Endothelial cell of umbilical vein (primary cell): ENCODE results near the gene CST9L. TPM values are rescaled to one million over a fixed set of nuclear protein-coding genes. Genes with fewer than 3 reads are reported as not detected.

Source experiments
- BruUV-seq: library from RNA; stranded (reverse); fragments of 400-500 nt; replicated peaks from 2 replicates; lab custom pipeline; 2021; lab: Mats Ljungman, UMichigan
- CTCF ChIA-PET: fragments of 300-600, 350-600 bp; sonication (Branson Sonifier 250); formaldehyde crosslinking; loops from one replicate; lab custom pipeline; 2021; ENCODE audit warnings: antibody characterized with exemption, inconsistent platforms; lab: Charles Lee
- POLR2A ChIA-PET: fragments of 300-600, 350-600 bp; sonication (Branson Sonifier 250); formaldehyde crosslinking; loops from one replicate; lab custom pipeline; 2021; ENCODE audit warnings: antibody characterized with exemption, inconsistent platforms; lab: Charles Lee
- DNase-seq: peaks from one replicate; pipeline ENCODE4 v3.0.0-alpha.2; 2011; ENCODE audit warnings: low read depth, low spot score
- FAIRE-seq: peaks from 2 replicates; lab custom pipeline; 2011; peaks lifted over from hg19 to GRCh38; lab: Jason Lieb, UNC
- H2AFZ ChIP-seq: 2 replicates; pipeline ENCODE4 v1.6.0; 2012; ENCODE audit warnings: low read depth, low read length, control low read depth, inconsistent platforms
- H3K27ac ChIP-seq: 2 replicates; pipeline ENCODE4 v1.5.1; 2011; ENCODE audit warnings: low read depth, mild to moderate bottlenecking, control low read depth, low read length, moderate library complexity; ENCODE audit not compliant: insufficient read depth
- H3K27me3 ChIP-seq, 2 experiments: 2 replicates each; pipeline versions ENCODE4 v1.6.0 to v1.6.1; 2011; ENCODE audit warnings: low read length in 2 of 2, mixed read lengths in 1 of 2; ENCODE audit not compliant: control insufficient read depth in 2 of 2, insufficient read depth in 2 of 2
- H3K36me3 ChIP-seq, 2 experiments: 2 replicates in 1 of 2; 3 replicates in 1 of 2; pipeline ENCODE4 v1.5.1; 2011; ENCODE audit warnings: low read length in 2 of 2, mild to moderate bottlenecking in 1 of 2, moderate library complexity in 1 of 2; ENCODE audit not compliant: control insufficient read depth in 2 of 2, insufficient read depth in 2 of 2; ENCODE audit errors: extremely low read depth in 1 of 2
- H3K4me1 ChIP-seq: 3 replicates; pipeline ENCODE4 v1.5.1; 2011; ENCODE audit warnings: mild to moderate bottlenecking, low read length; ENCODE audit not compliant: control insufficient read depth, insufficient read depth; ENCODE audit errors: extremely low read depth
- H3K4me2 ChIP-seq: 2 replicates; pipeline ENCODE4 v1.6.1; 2011; ENCODE audit warnings: low read length, control low read depth, mixed read lengths; ENCODE audit not compliant: insufficient read depth
- H3K4me3 ChIP-seq, 3 experiments: fragments of 200-600 bp in 1 of 3; sonication (generic), shearing (Covaris generic) in 1 of 3; replicated peaks in 1 of 3; 2 replicates each; pipeline ENCODE4 v1.5.1; 2011 to 2016; ENCODE audit warnings: control low read depth in 3 of 3, low read length in 3 of 3, mild to moderate bottlenecking in 2 of 3, inconsistent platforms in 1 of 3, low read depth in 1 of 3, moderate library complexity in 1 of 3; ENCODE audit not compliant: insufficient read depth in 1 of 3
- H3K79me2 ChIP-seq: 2 replicates; pipeline ENCODE4 v1.6.0; 2012; ENCODE audit warnings: low read length, inconsistent platforms; ENCODE audit not compliant: control insufficient read depth, insufficient read depth
- H3K9ac ChIP-seq: replicated peaks from 2 replicates; pipeline ENCODE3; 2011; ENCODE audit warnings: low read length, control low read depth; ENCODE audit not compliant: insufficient read depth; ENCODE audit errors: extremely low read depth
- H3K9me1 ChIP-seq: replicated peaks from 3 replicates; pipeline ENCODE4 v1.6.0; 2011; ENCODE audit warnings: mild to moderate bottlenecking, low read length; ENCODE audit not compliant: control insufficient read depth, insufficient read depth; ENCODE audit errors: extremely low read depth
- H3K9me3 ChIP-seq: replicated peaks from 2 replicates; pipeline ENCODE4 v1.5.1; 2012; ENCODE audit warnings: low read length, inconsistent platforms; ENCODE audit not compliant: control insufficient read depth, insufficient read depth
- H4K20me1 ChIP-seq: replicated peaks from 2 replicates; pipeline ENCODE3; 2011; ENCODE audit warnings: mild to moderate bottlenecking, low read length; ENCODE audit not compliant: control insufficient read depth, insufficient read depth; ENCODE audit errors: extremely low read depth
- CTCF ChIP-seq, 2 donors: IDR thresholded peaks; 1 replicate in 1 of 2; 2 replicates in 1 of 2; pipeline ENCODE4 v1.5.1; 2011; ENCODE audit warnings: low read length in 2 of 2, mild to moderate bottlenecking in 2 of 2, moderate library complexity in 2 of 2, control low read depth in 1 of 2, inconsistent platforms in 1 of 2, low read depth in 1 of 2; ENCODE audit not compliant: insufficient read depth in 1 of 2; ENCODE audit errors: extremely low read depth in 1 of 2
- EZH2 ChIP-seq: IDR thresholded peaks from 2 replicates; pipeline ENCODE4 v1.6.1; 2012; ENCODE audit warnings: borderline replicate concordance, low read depth, mild to moderate bottlenecking, moderate library complexity, low read length, inconsistent platforms; ENCODE audit not compliant: severe bottlenecking
- FOS ChIP-seq: IDR thresholded peaks from 2 replicates; pipeline ENCODE4 v1.6.1; 2011; ENCODE audit warnings: mild to moderate bottlenecking, low read length, moderate library complexity, borderline replicate concordance; ENCODE audit not compliant: insufficient read depth
- GATA2 ChIP-seq: IDR thresholded peaks from 2 replicates; pipeline ENCODE4 v1.7.0; 2011; ENCODE audit warnings: low read depth, mild to moderate bottlenecking, moderate library complexity, mixed read lengths, low read length; ENCODE audit not compliant: insufficient read length, insufficient read depth
- JUN ChIP-seq: IDR thresholded peaks from 2 replicates; pipeline ENCODE4 v1.6.1; 2011; ENCODE audit warnings: borderline replicate concordance, low read depth; ENCODE audit not compliant: insufficient read length, insufficient read depth
- MYC ChIP-seq: IDR thresholded peaks from one replicate; pipeline ENCODE4 v1.6.1; 2011; ENCODE audit warnings: mild to moderate bottlenecking, low read depth, low read length
- dilution Hi-C: fragments of 300-500 bp; cut with MboI; formaldehyde crosslinking; loops from one replicate; pipeline ENCODE4 v1.15.0; 2019; ENCODE audit warnings: low sequenced_read_pairs; ENCODE audit not compliant: extremely low pct_ligation_motif_present
- intact Hi-C: fragments of 100-400 bp; cut with micrococcal nuclease; formaldehyde crosslinking; loops from one replicate; pipeline ENCODE4 v1.10.0; 2022
- polyA plus RNA-seq, 4 experiments: library from polyadenylated mRNA; depleted of rRNA in 3 of 4; stranded (reverse) in 3 of 4; unstranded in 1 of 4; fragments of >200 nt; gene quantifications; 2 replicates each; pipeline versions ENCODE4 v1.2.1 to v1.2.3, GENCODE V29; 2011 to 2012; ENCODE audit warnings: missing spikeins in 1 of 4
- total RNA-seq: library from RNA; stranded (reverse); gene quantifications from 2 replicates; pipeline ENCODE4 v1.2.3, GENCODE V29; 2021
- TF ChIP-seq, protein P1 (sequence below): IDR thresholded peaks from 2 replicates; pipeline ENCODE4 v1.6.1; 2011; ENCODE audit not compliant: insufficient read depth, insufficient read length

Gene CST9L
- total and polyA plus RNA-seq, 2 donors (not counting 3 experiments of a cell fraction or from before 2014, with no cell fraction given) = not detected

DNA sequence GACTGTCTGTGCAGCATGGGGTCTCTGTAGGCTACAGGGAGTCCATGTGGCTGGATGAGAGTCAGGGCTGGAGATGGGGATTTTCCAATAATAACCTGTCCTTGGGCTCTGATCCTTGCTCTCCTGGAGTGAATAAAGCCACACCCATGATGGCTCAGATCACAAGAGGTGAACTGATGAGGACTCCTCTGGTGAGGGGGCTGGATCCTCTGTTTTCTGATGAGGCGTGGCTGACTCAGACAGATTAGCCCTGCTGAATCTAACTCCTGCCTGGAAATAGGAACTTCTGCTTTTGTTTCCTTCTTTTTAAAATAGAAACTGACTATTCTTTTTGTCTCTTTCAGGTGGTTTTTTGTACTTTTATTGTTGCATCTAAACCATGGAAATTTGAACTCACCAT, 27.0 kb downstream of the CST9L start:
- intact Hi-C loops (no loop called here), dilution Hi-C loops (no loop called here)
- Histone ChIP-seq H3K79me2 (no peaks in the 10 kb centered on the region), H3K9me1 (no peaks in the 10 kb centered on the region), H3K9me3 (no peaks in the 10 kb centered on the region), H3K4me1 (no peaks in the 10 kb centered on the region), H3K9ac (no peak overlapping the region), H3K4me3 (no peak overlapping the region), H3K27me3 (no peaks in the 10 kb centered on the region), H3K4me2 (no peak overlapping the region), H2AFZ (no peak overlapping the region), H3K27ac (no peak overlapping the region), H3K36me3 (no peaks in the 10 kb centered on the region), H4K20me1 (no peaks in the 10 kb centered on the region)
- no TSS peak for BruUV-seq
- DNase-seq (no peak), FAIRE-seq (no peak)
- ChIA-PET CTCF (no interaction called here), POLR2A (no interaction called here)
- no peak for TF ChIP-seq MYC
- TF ChIP-seq, protein P1, sequence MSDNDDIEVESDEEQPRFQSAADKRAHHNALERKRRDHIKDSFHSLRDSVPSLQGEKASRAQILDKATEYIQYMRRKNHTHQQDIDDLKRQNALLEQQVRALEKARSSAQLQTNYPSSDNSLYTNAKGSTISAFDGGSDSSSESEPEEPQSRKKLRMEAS = no peak

DNA sequence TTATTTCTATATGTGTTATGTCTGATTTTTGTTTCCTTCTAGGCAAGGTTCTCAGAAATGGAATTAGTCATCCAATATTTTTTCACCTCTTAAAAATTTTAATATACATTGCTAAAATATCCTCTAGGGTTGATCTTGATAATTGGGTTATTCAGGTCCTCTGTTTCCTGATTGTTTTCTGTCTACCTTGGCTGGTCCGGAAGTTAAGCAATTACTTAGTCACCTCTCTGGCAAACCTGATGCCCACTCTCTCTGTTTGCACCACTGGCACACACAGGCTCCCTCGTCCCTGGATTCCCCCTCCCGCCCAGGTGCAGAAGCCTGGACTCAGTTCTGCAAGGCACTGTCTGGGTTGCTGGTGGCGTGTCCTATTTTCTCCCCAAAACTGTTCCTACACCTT, 27.7 kb downstream of the CST9L start:
- H3K4me2 ChIP-seq = no peak overlapping the region
- no peaks in the 10 kb centered on the region for H3K27me3 ChIP-seq
- no TSS peak for BruUV-seq
- POLR2A ChIA-PET = no interaction called here
- TF ChIP-seq FOS = no peak
- no peak for TF ChIP-seq EZH2
- no peak for TF ChIP-seq MYC
- no peak for TF ChIP-seq GATA2
- no peak for TF ChIP-seq JUN
- TF ChIP-seq, protein P1 = no peak
- no peak for TF ChIP-seq CTCF (IDR thresholded peaks at IDR 0.05; ENCODE audit: extremely low read depth in 1 of 2, insufficient read depth in 1 of 2, low read depth in 1 of 2, low read length in 2 of 2)
- FAIRE-seq (no peak), DNase-seq (no peak)
- no peaks in the 10 kb centered on the region for H3K36me3 ChIP-seq
- H3K4me1 ChIP-seq = no peaks in the 10 kb centered on the region
- no peaks in the 10 kb centered on the region for H3K9me1 ChIP-seq
- H3K9me3 ChIP-seq = no peaks in the 10 kb centered on the region
- H3K79me2 ChIP-seq = no peaks in the 10 kb centered on the region
- H3K27ac ChIP-seq = no peak overlapping the region
- intact Hi-C loops (no loop called here), dilution Hi-C loops (no loop called here)
- CTCF ChIA-PET = interaction anchor here (1.1 kb wide), 1 partner anchor 9 kb away, joined by 4 read pairs; no protein-coding TSS in a partner anchor
- no peak overlapping the region for H3K4me3 ChIP-seq
- H4K20me1 ChIP-seq = no peaks in the 10 kb centered on the region
- H2AFZ ChIP-seq = no peak overlapping the region
- no peak overlapping the region for H3K9ac ChIP-seq
